Stimulated activated CD4-positive, alpha-beta T cell treated with anti-CD3 and anti-CD28 coated beads, Interleukin-15, amount 100 ng/mL, for 1 hour (primary cell): ENCODE measurements around the gene NETO1.

Experiments
- DNase-seq, 2 donors: peaks; one replicate each; pipeline ENCODE4 v3.0.0-alpha.2; 2020; ENCODE audit warnings: low read depth in 1 of 2, low spot score in 1 of 2

NETO1 gene

DNA sequence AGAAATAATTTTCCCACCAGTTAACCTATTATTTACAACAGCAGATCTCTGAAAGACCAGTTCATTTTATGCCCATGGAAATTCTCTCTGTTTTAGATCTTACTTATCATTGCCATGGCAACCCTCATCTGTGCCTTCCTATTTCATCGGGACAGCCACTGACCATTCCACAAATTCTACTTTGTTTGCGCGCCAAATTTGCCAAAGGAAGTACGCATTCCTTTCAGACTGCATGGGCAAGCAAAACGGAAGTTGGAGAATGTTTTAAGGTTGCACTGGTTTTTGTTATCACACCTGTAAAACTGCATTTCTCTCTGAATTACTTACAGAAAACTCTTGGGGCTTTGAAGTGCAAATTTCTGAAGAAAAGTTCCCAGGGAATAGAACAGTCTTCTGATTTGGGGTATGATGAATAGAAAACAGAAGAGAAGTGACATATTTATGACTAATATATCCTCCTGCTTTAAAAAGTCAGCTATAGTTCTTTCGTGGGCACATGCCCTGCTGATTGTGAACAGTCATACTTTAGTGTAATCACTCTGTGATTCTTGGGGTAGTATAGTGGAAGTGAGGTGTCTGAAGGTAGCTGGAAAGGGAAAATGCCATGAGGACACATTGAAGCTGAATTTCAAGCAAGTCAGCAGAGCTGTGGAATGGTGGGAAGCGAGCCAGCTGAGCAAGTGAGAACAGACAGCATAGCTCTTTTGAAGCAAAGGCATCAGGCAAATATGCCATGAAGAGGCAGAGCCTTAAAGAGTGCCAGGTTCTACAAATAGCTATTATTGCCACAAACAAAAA is 20.9 kb downstream of the NETO1 start:
- no peak for DNase-seq

DNA sequence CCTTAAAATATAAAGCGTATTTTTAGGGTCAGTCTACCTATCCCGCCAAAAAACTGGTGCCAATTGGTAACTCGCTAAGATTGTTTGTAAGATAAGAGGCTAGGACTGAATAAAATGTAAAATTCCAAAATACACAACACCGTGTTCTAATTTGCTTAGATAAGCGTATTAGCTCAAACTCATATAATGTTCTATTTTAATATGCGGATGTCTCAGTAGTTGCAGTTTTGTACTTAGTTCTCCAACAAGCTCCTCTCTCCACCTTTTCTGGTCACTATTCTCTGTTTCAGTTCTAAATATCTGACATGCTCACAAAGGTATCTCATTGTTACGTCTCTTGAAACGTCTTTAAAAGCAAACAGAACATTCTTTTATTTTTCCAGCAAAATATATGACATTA is 24.0 kb downstream of the NETO1 start:
- DNase-seq: no peak

DNA sequence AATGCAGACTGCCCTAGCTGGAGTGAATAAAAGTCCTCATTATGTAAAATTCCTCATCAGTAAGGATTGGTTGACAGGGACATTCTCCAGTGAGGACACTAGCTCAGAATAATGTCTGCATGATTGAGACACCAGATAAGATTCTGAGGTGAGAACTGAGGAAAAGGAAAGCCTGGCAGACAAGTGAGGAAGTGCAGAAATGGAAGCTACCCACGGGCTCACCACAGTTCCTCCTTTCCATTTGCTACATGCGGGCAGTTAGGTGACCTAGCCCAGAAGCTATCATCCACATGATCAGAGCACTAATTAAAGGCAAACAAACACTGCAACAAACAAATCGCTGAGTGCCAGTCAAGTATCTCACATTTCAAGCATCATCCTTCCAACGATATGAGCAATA is 27.7 kb downstream of the NETO1 start:
- DNase-seq: no peak

DNA sequence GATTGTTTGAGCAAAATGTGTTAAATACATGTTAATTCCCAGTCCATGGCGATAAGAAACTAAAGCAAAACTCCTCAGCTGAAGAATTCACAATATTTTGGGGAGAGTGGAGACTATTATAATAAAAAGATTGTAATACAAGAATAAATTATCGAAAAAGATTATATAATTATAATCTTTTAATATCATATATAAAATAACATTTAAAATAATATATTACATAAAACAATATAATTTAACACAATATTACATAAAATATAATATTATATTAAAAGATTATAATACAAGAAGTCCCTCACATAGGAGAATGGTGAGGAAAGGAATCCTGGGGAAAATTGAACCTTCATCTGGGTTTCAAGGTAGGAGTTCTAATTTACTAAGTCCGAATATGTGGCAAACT is 33.1 kb downstream of the NETO1 start:
- DNase-seq: no peak

DNA sequence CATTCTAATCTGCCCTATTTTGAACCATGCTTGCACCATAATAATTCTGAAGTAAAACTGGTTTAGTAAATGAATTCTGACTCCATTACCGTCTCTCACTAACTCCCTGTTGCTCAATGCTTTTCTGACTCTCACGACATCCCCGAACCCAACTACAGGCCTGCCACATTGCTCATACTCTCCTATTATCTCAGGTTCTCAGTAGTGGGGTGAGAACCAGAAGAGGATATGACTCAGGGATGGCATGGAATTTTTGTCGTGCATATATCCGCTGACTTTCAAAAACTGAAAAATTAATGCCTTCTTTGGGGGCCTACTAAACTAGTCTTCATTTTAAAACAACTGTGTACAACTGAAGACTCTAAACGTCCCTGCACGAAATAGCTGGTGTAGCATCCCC is 34.3 kb downstream of the NETO1 start:
- no peak for DNase-seq

DNA sequence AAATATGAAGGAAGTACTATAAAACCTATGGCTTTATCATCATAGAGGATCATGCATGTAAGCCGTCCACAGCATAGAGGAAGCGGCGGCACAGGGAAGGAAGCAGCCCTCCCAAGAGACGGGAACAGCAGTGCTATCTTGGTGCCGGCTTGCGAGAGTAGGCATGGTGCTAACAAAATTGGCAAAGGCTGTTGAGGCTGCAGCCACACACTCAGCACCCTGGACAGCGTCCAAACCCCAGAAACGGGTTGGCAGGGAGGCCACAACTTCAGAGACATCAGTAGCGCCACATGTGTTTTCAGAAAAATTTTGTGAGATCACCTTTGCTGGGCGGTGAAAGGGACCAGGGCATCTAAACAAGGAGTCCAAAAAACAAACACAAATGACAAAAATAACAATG is 37.7 kb downstream of the NETO1 start:
- no peak for DNase-seq

DNA sequence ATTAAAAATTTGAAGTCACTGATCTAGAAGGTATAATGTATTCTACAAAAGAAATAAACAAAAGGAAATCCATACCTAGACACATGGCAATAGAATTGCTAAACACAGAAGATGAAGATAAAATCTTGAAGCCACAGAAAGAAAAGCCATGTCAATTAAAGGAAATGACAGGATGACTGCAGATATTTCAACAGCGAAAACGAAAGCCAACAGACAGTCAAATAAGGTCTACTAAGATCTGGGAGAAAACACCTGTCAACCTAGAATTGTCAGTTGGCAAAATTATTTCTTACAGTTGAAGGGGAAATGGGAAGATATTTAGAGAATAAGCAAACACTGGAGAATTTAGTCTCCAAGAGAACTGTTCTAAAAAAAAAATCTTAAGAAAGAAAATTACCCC is 39.2 kb downstream of the NETO1 start:
- DNase-seq: no peak

DNA sequence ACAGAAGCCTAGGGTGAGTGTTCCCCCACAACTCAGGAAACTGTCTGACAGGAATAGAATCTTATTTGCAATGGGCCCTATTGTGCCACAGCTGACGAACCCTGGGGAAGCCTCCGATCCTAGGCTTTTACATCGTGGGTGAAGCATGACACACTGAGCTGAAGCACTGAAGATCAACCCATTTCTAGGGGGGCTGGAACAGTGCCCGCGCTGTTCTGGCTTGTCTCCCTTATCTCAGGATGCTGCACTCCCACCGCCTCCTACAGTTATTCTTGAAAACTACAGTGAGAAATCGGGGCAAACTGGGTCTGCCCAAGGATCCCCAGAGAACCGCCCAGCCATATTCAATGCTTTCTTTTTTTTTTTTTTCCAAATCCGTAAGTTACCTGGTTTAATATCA is 41.1 kb downstream of the NETO1 start:
- no peak for DNase-seq

DNA sequence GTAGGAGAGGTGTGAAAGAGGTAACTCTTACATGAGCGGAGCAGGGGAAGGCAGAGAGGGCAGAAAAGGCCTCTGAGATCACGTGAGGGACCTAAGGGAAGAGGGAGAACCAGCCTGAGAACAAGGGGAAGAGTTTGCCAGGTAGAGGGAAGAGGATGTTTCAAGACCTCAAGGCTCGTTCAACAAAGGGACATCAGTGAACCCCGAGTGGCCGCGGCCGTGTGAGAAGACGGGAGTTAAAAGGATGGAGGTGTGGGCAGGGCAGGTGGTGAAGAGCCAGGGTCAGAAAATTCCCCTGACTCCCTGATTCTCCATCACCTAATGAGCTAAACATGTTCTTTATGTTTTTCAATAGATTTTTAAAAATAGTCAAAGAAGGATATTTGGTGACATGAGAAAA is 44.4 kb downstream of the NETO1 start:
- DNase-seq: no peak

DNA sequence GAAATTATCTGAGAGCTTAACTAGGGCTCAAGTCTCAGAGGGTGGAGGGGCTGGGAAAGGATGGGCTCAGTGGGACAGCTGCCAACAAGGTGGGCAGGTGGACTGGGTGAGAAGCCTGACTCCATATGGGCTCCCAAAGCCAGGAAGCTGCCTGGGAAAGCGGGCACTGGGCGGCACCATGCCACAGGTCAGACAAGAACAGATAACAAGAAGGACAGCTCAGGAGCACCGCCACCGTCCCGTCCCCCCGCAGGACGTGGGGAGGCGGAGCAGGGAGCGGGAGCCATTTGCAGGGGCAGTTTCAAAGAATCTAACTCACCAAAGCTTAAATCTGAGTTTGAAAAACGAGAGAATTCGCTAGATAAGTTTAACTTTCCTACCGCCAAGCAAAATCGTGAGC is 45.6 kb downstream of the NETO1 start:
- DNase-seq: no peak

DNA sequence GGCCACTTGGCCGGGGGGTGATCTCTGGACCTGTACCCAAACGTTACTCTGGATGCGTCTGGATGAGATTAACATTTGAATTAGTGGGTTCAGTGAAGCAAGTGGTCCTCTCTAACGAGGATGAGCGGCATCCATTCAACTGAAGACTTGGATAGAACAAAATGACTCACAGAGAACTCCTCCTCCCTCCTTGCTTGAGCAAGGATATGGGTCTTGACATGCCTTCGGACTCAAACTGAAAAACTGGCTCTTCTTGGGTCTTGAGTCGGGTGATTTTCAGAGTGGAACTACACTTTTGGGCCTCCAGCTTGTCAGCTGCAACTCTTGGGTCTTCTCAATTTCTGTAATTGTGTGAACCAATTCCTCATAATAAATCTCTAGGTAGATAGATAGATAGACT is 47.2 kb downstream of the NETO1 start:
- no peak for DNase-seq

DNA sequence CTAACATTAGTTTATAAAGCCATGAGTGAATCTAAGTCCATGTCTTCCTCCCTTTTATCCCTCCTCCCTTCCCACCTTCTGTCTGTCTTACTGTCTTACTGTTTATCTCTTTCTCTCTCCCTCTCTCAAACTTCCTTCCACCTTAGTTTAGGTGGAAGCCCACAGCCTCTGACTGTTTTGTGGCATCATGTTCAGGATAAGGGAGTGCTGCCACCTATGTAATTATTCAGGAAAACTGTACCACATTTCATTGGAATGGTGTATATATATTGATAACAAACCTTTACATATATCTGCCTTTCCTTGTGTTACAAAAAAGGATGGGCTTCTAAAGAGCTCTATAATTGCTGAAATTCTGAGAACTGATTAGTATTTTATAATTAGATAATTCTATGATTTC is 48.7 kb downstream of the NETO1 start:
- no peak for DNase-seq

DNA sequence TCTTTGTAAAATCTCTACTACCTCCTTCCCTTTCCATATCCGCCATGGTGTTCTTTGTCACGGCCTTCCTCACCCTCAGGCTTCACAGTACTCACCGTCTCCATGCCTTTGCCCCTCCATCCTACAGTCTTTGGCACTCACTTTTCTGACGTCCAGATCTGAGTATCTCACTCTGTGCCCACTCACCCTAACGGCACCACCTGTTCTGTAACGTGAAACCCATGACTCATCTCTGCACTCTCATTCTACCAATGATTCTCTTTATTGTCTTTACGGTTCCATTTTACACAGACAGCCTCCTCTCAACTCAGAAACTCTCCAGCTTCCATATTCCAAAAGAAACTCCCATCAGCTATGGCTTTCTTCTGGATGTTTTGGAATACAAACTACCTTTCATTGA is 56.7 kb downstream of the NETO1 start:
- no peak for DNase-seq

DNA sequence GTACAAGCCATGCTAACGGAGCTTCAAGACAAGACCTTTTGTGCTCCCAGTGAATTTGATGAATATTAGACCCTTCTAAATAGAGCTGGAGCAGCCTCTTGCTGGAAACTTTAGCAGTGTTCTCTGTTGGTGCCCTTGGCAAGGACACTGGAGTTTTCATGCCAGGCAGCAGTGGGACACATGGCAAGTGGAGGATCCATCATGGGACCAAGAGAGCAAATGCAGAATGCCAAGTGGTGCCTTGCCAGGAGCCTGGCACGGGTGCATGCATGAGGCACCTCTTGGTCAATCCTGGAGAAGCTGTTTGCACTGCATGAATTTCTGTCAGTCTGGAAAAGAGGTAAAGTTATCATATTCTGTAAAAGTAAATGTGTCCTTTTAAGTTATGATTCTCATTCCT is 59.1 kb downstream of the NETO1 start:
- DNase-seq: no peak

DNA sequence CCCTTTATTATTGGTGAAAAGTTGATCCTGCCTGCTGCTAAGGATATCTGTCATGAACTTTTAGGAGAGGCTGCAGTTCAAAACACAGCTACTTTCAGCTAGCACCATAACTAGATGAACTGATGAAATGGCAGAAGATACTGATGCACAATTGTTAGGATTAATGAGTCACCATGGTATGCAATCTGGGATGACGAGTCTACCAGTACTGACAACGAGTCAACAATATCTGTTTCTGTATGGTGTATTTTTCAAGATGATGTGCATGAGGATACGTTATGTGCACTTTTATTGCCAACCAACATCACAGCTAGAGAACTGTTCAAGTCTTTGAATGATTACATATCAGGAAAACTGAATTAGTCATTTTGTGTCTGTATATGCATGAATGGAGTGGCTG is 68.7 kb downstream of the NETO1 start:
- no peak for DNase-seq

DNA sequence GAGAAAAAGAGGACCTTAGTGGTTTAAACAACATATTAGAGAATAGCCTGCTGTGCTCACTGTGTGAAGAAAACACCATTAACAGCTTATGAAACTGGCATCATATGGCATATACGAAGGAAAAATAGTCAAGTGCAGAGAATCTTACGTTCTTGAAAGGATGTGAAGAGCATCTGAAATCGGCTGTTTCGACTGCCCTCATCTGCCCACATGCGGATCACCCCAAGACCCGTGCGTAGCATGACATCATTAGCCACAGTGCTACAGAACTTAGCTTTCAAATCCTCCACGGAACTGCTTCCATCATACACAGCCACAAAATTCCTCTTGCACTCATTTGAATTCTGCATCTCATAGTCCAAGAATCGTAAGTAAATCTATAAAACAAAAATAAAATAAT is 84.3 kb downstream of the NETO1 start:
- no peak for DNase-seq

DNA sequence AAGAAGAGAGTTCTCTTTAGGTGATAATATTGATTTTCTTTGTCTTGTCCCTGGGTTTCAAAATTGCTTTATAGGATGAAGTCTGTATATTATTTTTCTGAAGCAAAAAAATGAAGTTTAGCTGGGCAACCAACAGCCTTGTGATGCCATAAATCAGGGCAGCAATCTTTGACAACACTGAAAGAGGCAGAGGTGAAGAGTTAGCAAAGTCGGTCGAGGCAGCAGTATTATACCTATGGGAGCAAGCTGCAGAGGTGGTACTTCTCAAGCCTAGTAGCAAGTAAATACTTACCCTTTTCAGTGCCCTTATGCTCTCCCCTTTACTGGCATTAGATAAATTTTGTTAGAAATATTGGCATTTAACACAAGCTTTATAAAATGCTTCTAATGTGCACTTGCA is 92.9 kb downstream of the NETO1 start:
- DNase-seq: no peak

DNA sequence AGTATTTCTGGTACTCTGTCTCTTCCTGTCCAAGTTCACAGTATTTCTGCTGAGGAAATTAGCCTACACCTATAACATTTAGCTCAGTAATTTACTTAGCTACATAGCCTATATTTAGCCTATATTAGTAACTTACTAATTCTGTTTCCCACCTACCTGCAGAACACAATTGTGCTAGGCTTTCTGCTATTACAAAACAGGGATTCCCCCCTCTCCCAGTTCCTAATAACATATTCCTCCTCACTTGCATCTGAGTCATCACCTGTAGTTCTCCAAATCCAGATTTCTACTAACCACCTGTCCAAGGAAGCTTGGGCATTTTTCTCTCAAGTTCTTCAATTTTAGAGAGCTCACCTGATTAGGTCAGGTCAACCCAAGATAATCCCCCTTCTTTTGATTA is 94.9 kb downstream of the NETO1 start:
- DNase-seq: no peak

DNA sequence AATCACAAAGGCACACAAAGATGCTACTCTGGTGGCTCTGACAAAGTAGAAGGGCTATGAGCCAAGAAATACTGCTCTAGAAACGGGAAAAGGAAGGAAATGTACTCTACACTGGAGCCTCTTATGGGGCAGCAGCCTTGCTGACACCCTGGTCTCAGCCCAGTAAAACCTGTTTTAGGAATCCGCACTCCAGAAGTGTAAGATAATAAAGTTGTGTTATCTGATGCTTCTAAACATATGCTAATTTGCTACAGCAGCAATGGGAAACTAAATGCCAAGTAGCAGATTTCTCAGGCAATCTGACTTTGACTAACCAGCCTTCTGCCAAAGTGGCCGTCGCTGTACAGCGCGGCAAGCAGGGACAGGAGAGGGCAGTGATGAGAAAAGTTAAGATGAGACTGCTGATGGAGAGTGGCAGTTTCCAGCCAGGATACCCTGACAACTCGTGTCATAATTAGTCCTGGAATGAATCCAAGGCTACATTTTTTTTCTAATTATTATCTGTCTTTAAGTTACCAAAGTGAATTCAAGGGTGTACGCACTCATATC is 99.0 kb downstream of the NETO1 start:
- no peak for DNase-seq

DNA sequence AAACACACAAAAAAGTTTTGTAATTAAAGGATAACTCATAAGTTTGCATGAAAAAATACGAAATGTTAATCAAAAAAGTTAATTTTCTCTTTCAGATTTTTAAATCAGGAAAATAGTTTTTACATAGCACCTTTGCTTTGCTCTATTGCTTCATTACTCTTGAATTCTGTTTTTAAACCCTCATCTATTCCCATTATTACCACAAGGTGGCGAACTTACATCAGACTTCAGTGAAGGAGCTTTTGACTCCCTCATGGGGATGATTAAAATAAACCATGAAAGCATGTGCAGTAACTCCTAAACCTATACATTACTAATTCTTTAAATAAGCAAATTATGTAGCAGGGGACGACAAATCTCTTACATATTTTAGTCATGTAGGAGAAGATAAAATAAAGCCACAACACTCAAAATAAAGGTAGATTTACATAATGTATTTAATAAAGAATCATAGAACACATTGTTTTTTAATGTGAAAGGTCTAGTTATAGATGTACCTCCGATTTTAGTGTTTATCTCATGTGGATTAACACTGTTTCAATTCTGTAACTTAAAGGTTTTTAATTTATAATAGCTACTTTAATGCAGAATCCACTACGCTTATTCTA is 105.2 kb downstream of the NETO1 start:
- DNase-seq: no peak

DNA sequence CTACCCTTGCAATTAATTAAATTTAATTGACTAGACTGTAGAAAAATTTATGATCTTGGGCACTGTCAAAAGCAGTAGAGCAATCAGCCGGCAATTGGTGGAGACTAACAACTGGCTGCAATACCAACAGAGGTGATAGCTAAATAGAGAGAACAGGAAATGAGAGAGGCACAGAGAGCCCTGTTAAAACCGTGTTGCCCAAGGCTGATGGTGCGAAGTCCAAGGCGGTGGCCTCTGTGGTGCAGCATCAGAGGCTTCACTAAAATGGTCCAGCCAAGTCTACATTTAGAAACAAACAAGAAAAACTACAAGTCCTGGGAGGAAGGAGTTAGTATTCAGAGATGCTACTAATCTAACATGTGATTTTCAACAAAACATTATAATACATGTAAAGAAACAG is 115.6 kb downstream of the NETO1 start:
- DNase-seq: no peak

DNA sequence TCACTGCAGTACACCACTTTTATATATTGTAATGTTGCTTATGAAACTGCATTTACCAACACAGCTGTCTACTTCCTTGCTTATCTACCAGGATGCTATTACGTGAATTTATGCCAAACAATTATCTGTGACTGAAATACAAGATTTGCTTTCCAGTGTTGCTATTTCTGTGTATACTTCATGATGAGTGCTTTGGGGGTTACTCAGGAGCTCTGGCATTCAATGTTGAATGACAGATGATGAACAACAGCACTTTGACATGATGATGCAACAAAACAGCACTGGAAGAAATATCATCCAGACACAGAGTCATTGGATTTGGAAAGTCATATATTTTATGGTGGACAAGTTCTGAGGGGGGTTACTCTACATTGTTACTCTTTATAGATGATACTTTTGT is 125.8 kb downstream of the NETO1 start:
- DNase-seq: no peak

DNA sequence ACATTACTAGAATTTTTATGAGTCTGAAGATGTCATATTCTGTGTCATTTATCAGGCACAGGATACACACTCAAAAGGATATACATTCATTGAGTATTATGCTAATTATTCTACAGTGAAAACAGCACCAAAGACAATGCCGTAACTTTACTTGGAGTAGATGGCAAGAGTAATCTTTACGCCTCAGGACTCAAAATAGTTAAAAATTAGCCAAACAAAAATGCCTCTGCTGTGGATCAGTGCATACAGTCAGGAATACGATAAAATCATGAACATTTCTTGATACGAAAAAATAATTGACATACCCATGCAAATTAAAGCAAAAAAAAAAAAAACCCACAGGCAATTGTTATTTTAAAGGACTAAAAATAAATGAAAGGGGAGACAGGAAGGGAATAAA is 129.7 kb downstream of the NETO1 start:
- no peak for DNase-seq
